ENCODE measurements around the gene AKAP7. TPM values are rescaled to one million over a fixed set of nuclear protein-coding genes. Genes with fewer than 3 reads are reported as not detected.

Gene AKAP7
- total RNA-seq, 6 donors from 2014 or later, result 2.4 to 11.3 (median 7.1) TPM

DNA sequence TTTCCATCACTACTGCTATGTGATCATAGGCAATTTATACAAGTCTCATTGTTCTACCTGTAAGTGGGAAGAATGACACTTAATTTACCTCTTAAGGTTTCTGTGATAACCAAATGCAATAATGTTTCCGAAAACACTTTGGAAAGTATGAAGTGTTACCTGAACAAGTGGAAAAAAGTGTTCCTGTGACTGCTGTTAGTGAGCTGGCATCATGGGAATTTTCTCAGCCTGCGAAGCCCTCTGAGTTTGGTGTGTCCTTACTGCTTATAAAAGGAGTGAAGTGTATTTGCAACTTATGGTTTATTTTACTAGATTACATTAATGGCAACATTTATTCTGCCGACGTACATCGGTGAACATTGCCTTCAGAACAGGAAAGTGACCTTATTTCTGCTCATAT is 133.0 kb downstream of the AKAP7 start:
- Histone ChIP-seq H3K9me3 (no peaks in the 10 kb centered on the region), H3K36me3 (peaks cover 0 to 4% (median 0%) of the 10 kb centered on the region in 4 donors), H3K27me3 (no peaks in the 10 kb centered on the region), H3K4me1 (peaks cover 0 to 8% (median 3%) of the 10 kb centered on the region in 4 donors), H3K4me3 (no peak overlapping the region), H3K27ac (no peak overlapping the region)
- TF ChIP-seq, protein P1, sequence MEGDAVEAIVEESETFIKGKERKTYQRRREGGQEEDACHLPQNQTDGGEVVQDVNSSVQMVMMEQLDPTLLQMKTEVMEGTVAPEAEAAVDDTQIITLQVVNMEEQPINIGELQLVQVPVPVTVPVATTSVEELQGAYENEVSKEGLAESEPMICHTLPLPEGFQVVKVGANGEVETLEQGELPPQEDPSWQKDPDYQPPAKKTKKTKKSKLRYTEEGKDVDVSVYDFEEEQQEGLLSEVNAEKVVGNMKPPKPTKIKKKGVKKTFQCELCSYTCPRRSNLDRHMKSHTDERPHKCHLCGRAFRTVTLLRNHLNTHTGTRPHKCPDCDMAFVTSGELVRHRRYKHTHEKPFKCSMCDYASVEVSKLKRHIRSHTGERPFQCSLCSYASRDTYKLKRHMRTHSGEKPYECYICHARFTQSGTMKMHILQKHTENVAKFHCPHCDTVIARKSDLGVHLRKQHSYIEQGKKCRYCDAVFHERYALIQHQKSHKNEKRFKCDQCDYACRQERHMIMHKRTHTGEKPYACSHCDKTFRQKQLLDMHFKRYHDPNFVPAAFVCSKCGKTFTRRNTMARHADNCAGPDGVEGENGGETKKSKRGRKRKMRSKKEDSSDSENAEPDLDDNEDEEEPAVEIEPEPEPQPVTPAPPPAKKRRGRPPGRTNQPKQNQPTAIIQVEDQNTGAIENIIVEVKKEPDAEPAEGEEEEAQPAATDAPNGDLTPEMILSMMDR (IDR thresholded peaks at IDR 0.05), result no peak
- peak in 1 of 4 donors; percentile 26 for TF ChIP-seq EP300 (IDR thresholded peaks at IDR 0.05)
- TF ChIP-seq POLR2A (IDR thresholded peaks at IDR 0.05), result no peak
- no peak for TF ChIP-seq POLR2AphosphoS5 (IDR thresholded peaks at IDR 0.05)
- WGBS, 2 donors, result 79 to 80% methylated on average over 5 of the region's 5 CpGs
- ATAC-seq (ENCODE audit: low FRiP score in 2 of 2) (no peak), DNase-seq (peak in 1 of 2 donors; percentile 48)

DNA sequence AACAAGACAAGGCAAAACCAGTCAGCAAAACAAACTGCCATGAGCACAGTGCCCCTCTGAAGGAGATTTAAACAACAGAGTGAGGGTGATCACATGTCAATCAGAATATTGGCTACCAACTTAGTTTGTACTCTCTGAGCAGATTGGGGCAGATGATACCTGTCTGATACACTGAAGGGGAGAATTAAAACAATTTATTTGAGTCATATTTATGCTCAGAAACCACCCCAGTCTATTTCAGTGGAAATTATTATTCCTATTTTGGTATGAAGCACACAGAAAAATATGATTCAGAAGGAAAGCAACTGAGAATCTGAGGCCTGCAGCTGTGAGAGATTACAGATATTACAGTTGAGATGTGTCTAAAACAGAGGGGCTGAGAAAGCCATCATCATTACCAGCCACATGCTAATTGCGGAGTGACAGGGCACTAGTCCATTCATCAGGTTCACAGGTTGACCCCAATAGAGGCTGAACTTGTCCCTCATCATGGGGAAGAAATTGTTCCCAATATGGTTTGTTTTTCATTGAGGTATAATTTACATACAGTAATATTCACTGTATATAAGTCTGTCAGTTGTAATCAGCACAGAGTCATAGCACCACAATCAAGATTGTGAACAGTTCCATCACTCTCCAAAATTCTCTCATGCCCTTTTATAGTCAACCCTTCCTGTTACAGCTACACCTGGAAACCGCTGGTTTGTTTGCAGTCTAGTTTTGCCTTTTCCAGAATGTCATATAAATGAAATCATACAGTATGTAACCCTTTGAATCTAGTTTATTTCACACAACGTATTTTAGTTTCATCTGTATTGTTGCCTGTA is 134.5 kb downstream of the AKAP7 start:
- 92 to 95% methylated on average over 3 of the region's 3 CpGs for WGBS, 2 donors
- Histone ChIP-seq H3K27me3 (no peaks in the 10 kb centered on the region), H3K27ac (no peak overlapping the region), H3K4me3 (no peak overlapping the region), H3K36me3 (peaks cover 0 to 4% (median 0%) of the 10 kb centered on the region in 4 donors), H3K4me1 (peaks cover 0 to 8% (median 3%) of the 10 kb centered on the region in 4 donors), H3K9me3 (no peaks in the 10 kb centered on the region)
- no peak for ATAC-seq (ENCODE audit: low FRiP score in 2 of 2)
- TF ChIP-seq POLR2A (IDR thresholded peaks at IDR 0.05) (no peak), EP300 (IDR thresholded peaks at IDR 0.05) (no peak), POLR2AphosphoS5 (IDR thresholded peaks at IDR 0.05) (no peak)
- TF ChIP-seq, protein P1 (IDR thresholded peaks at IDR 0.05), result no peak
- DNase-seq, result no peak

DNA sequence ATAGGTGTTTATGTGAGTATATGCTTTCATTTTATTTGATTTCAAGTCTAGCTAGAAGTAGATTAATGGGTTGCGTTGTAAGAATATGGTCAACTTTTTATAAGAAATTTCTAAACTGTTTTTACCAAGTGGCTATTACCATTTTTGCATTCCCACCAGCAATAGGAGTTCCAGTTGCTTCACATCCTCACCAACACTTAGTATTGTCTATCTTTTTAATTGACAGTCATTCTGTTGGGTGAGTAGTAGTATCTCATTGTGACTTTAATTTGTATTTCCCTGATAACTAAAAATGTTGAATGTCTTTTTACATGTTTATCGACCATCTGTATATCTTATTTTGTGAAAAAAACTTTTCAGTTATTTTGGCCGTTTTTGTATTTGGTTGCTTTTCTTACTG is 135.3 kb downstream of the AKAP7 start:
- ATAC-seq (ENCODE audit: low FRiP score in 2 of 2) (no peak), DNase-seq (no peak)
- H3K27ac ChIP-seq, result no peak overlapping the region
- no peak for TF ChIP-seq POLR2A (IDR thresholded peaks at IDR 0.05)
- TF ChIP-seq EP300 (IDR thresholded peaks at IDR 0.05), result no peak
- TF ChIP-seq, protein P1 (IDR thresholded peaks at IDR 0.05), result no peak
- TF ChIP-seq POLR2AphosphoS5 (IDR thresholded peaks at IDR 0.05), result no peak
- H3K4me3 ChIP-seq, result no peak overlapping the region
- 96 to 97% methylated on average over 3 of the region's 3 CpGs for WGBS, 2 donors
- no peaks in the 10 kb centered on the region for H3K9me3 ChIP-seq
- no peaks in the 10 kb centered on the region for H3K27me3 ChIP-seq
- peaks cover 0 to 8% (median 3%) of the 10 kb centered on the region in 4 donors for H3K4me1 ChIP-seq
- peaks cover 0 to 4% (median 0%) of the 10 kb centered on the region in 4 donors for H3K36me3 ChIP-seq

DNA sequence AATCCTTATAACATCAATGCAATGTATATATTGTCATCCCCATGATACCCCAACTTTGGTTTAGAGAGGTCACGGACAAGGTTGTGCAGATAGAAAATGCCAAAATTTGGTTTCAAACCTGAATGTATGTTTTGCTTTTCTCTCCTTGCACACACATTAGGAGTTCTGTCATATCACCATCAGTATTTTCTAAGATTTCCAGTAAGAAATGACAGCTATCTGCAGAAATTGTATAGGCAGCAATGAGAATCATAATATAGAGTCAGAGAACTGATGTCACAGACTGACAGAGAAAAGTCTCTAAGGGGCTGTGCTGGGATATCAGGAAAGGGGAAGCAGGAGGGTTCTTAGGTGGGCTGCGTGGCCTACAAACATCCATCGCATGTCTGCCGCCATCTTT is 140.0 kb downstream of the AKAP7 start:
- DNase-seq (no peak), ATAC-seq (ENCODE audit: low FRiP score in 2 of 2) (no peak)
- TF ChIP-seq POLR2AphosphoS5 (IDR thresholded peaks at IDR 0.05) (no peak), EP300 (IDR thresholded peaks at IDR 0.05) (no peak), POLR2A (IDR thresholded peaks at IDR 0.05) (no peak)
- TF ChIP-seq, protein P1 (IDR thresholded peaks at IDR 0.05), result no peak
- no peaks in the 10 kb centered on the region for H3K27me3 ChIP-seq
- H3K4me3 ChIP-seq, result no peak overlapping the region
- no peak overlapping the region for H3K27ac ChIP-seq
- no peaks in the 10 kb centered on the region for H3K36me3 ChIP-seq
- no peaks in the 10 kb centered on the region for H3K4me1 ChIP-seq
- 97% methylated on average over 4 of the region's 4 CpGs for WGBS, 2 donors
- no peaks in the 10 kb centered on the region for H3K9me3 ChIP-seq
